Muscle of leg (tissue), 11 donors: ENCODE measurements around the gene SBF1. TPM values are rescaled to one million over a fixed set of nuclear protein-coding genes. Genes with fewer than 3 reads are reported as not detected.

ENCODE experiments used
- DNase-seq: peaks from one replicate; pipeline ENCODE4 v3.0.0; 2013
- H3K27ac ChIP-seq: one replicate; pipeline ENCODE4 v1.5.1; 2013; ENCODE audit warnings: mild to moderate bottlenecking, low read length, control low read depth
- H3K27me3 ChIP-seq: one replicate; pipeline ENCODE4 v1.6.1; 2013; ENCODE audit warnings: low read length; ENCODE audit not compliant: control insufficient read depth, insufficient read depth
- H3K36me3 ChIP-seq: one replicate; pipeline ENCODE4 v1.6.1; 2013; ENCODE audit warnings: low read length; ENCODE audit not compliant: control insufficient read depth, insufficient read depth
- H3K4me1 ChIP-seq: one replicate; pipeline ENCODE4 v1.6.1; 2013; ENCODE audit warnings: low read length; ENCODE audit not compliant: control insufficient read depth, insufficient read depth
- H3K4me3 ChIP-seq: one replicate; pipeline ENCODE4 v1.5.1; 2013; ENCODE audit warnings: low read length, control low read depth
- H3K9me3 ChIP-seq: replicated peaks from 2 replicates; pipeline ENCODE4 v1.6.1; 2013; ENCODE audit warnings: low read depth, low read length; ENCODE audit not compliant: control insufficient read depth
- WGBS: methylation state at CpG from one replicate; pipeline ENCODE4 v1.1.5; 2013; ENCODE audit warnings: missing lambda C conversion rate; ENCODE audit not compliant: insufficient coverage; 5-methylcytosine and 5-hydroxymethylcytosine counted together
- polyA plus RNA-seq, 8 donors: library from polyadenylated mRNA; unstranded; fragments of 120-200 nt; gene quantifications; one replicate each; pipeline versions ENCODE4 v1.2.1 to v1.2.3, GENCODE V29; 2013; ENCODE audit warnings: inconsistent platforms in 1 of 8, low replicate concordance in 1 of 8; ENCODE audit not compliant: insufficient read length in 8 of 8, insufficient read depth in 1 of 8
- total RNA-seq: library from RNA; stranded (reverse); fragments of 120-200 nt; gene quantifications from one replicate; pipeline ENCODE4 v1.2.4, GENCODE V29; 2013

The SBF1 gene
- total and polyA plus RNA-seq, 9 donors: 34.6 to 49.7 (median 45.1) TPM

DNA sequence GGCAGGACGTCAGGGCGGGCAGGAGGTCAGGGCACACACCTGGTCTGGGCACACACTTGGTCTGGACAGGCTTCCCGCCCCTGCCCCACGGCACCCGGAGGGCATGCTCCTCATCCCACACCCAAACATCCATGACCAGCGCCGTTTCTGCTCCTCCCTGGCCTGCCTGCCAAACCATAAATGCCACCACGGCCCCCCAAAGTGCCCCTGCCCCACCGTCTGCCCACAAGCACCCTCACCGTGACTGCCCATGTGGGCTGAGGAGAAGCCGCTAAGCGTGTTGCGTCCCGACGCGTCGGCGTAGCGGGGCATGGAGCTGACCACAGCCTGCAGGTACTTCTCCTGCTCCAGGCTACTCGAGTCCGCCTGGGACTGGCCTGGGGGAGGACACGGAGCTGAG is 15.8 kb downstream of the SBF1 start:
- H3K27me3 ChIP-seq: no peaks in the 10 kb centered on the region
- H3K9me3 ChIP-seq: no peaks in the 10 kb centered on the region
- no peak for DNase-seq
- H3K4me3 ChIP-seq: no peak overlapping the region
- H3K36me3 ChIP-seq: peaks cover 95% of the 10 kb centered on the region
- H3K4me1 ChIP-seq: no peaks in the 10 kb centered on the region
- H3K27ac ChIP-seq: no peak overlapping the region
- 93% methylated on average over 22 of the region's 22 CpGs for WGBS

DNA sequence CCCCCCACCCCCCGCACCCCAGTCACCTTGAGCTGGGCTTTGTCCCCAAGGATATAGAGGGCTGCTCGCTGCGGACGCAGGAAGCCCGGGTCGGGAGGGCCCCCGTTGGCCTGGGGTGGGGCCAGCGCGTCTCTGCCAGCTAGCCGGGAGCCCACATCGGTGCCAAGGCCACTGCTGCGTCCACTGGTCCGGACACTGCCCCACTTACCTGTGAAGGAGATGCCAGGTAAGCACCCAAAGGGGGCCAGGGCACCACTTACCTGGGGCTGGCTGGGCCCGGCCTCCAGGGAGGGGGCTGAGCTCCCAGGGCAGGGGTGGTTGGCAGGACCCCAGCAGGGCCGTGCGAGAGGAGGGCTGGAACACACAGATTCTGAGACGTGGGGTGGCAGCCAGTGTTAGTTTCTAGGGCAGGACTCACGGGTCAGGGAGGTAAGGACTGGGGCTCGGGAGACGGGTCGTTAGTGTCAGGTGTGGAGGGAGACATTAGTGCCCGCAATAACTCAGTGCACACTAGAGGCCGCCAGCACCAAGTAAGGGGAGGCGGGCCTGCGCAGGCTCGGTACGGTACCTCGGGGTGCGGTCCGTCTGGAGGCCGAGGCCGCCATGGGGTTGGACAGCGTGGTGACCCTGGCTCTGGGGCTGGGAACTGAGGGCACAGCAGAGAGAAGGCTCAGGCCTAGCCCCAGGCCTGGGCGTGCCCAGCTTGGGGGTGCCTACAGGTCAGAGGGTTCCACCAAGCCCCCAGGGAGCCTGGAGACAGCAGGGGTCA is 18.2 kb downstream of the SBF1 start:
- WGBS: 73% methylated on average over 32 of the region's 34 CpGs
- DNase-seq: no peak
- peaks cover 76% of the 10 kb centered on the region for H3K36me3 ChIP-seq

DNA sequence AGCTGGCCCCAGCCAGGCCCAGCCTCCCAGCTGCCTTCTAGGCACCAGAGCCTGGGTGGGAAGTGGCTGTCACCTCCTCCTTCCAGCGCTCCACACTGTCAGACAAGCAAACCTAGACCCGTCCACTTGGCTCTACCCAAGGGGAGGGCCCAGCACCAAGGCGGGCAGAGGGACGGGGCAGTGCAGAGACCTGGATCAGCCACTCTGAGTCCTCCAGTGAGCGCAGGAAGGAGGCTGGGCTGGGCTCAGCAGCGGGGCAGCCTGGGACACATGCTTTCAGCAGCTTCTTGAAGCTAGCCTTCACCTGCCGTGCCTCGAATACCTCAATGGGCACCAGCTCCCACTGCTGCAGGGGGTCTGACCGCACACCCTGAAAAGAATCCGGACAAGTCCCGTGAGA is 18.8 kb downstream of the SBF1 start:
- Histone ChIP-seq H3K4me3 (no peak overlapping the region), H3K27ac (no peak overlapping the region), H3K4me1 (no peaks in the 10 kb centered on the region), H3K9me3 (no peaks in the 10 kb centered on the region), H3K36me3 (peaks cover 73% of the 10 kb centered on the region), H3K27me3 (no peaks in the 10 kb centered on the region)
- WGBS: 82% methylated on average over 8 of the region's 11 CpGs
- DNase-seq: no peak

More for the DNA sequence above, 18.2 kb downstream of the SBF1 start:
- no peaks in the 10 kb centered on the region for H3K9me3 ChIP-seq
- no peaks in the 10 kb centered on the region for H3K27me3 ChIP-seq
- H3K4me1 ChIP-seq: no peaks in the 10 kb centered on the region
- no peak overlapping the region for H3K27ac ChIP-seq
- no peak overlapping the region for H3K4me3 ChIP-seq

DNA sequence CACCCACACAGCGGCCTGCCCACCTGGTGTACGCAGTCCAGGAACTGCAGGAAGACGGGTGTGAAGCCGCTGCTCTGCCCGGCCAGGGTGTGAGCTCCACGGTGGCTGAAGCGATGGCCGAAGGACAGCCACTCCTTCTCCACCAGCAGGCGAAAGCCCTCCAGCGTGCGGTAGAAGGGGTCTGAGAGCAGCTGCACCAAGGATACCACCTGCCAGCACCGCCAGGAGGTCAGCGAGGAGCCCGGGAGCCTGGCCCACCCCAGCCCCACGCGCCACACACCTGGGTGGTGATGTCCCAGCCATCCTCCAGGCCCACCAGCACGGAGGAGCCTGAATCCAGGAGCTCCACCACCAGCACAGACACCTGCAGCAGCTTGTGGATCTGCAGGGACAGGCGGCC is 19.6 kb downstream of the SBF1 start:
- peaks cover 70% of the 10 kb centered on the region for H3K36me3 ChIP-seq
- DNase-seq: no peak
- no peaks in the 10 kb centered on the region for H3K9me3 ChIP-seq
- H3K4me1 ChIP-seq: no peaks in the 10 kb centered on the region
- no peak overlapping the region for H3K27ac ChIP-seq
- 96% methylated on average over 15 of the region's 18 CpGs for whole genome bisulfite sequencing
- no peaks in the 10 kb centered on the region for H3K27me3 ChIP-seq
- H3K4me3 ChIP-seq: no peak overlapping the region

DNA sequence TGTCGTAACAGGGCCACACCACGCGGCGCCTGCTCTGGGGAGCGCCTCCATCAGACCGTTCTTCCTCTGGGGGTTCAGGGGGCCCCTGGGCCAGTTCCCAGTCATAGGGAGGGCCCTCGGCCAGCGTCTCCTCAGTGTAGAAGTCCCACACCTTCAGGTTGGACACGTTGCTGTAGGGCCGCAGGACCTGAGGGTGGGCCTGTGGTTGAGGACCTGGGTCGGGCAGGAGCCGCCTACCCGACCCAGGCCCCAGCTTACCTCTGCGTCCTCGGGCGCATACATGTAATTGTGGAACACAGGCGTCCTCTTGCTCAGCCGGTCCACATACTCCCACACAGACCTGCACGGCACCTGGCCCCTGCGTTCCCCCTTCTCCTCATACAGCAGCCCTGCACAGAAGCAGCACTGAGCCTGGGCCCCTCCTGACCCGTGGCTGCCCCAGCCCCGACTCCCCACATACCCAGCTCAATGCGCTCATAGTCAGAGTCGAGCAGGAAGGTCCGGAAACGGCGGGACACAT is 20.2 kb downstream of the SBF1 start:
- H3K36me3 ChIP-seq: peaks cover 68% of the 10 kb centered on the region
- DNase-seq: no peak
- no peak overlapping the region for H3K4me3 ChIP-seq
- no peaks in the 10 kb centered on the region for H3K27me3 ChIP-seq
- WGBS: 92% methylated on average over 27 of the region's 27 CpGs
- H3K9me3 ChIP-seq: no peaks in the 10 kb centered on the region
- H3K4me1 ChIP-seq: no peaks in the 10 kb centered on the region
- no peak overlapping the region for H3K27ac ChIP-seq

DNA sequence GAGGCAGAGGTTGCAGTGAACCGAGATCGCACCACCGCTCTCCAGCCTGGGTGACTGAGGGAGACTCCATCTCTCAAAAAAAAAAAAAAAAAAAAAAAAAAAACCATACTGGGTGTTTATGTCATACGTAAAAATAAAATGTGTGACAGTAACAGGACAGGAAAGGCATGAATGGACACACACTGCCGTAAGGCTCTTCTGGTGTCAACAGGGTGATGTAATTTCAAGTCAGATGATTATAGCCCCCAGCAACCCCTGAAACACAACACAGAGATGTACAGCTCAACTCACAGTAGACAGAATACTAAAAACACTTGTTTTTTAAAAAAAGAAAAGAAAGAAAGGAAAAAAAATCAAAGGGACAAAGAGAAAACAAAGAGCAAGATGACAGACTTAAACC is 22.2 kb downstream of the SBF1 start:
- H3K36me3 ChIP-seq: peaks cover 72% of the 10 kb centered on the region
- no peak overlapping the region for H3K27ac ChIP-seq
- no peaks in the 10 kb centered on the region for H3K9me3 ChIP-seq
- H3K4me3 ChIP-seq: no peak overlapping the region
- no peaks in the 10 kb centered on the region for H3K27me3 ChIP-seq
- DNase-seq: no peak
- no CpG with 5 or more reads among the region's 5 CpGs for WGBS
- no peaks in the 10 kb centered on the region for H3K4me1 ChIP-seq

DNA sequence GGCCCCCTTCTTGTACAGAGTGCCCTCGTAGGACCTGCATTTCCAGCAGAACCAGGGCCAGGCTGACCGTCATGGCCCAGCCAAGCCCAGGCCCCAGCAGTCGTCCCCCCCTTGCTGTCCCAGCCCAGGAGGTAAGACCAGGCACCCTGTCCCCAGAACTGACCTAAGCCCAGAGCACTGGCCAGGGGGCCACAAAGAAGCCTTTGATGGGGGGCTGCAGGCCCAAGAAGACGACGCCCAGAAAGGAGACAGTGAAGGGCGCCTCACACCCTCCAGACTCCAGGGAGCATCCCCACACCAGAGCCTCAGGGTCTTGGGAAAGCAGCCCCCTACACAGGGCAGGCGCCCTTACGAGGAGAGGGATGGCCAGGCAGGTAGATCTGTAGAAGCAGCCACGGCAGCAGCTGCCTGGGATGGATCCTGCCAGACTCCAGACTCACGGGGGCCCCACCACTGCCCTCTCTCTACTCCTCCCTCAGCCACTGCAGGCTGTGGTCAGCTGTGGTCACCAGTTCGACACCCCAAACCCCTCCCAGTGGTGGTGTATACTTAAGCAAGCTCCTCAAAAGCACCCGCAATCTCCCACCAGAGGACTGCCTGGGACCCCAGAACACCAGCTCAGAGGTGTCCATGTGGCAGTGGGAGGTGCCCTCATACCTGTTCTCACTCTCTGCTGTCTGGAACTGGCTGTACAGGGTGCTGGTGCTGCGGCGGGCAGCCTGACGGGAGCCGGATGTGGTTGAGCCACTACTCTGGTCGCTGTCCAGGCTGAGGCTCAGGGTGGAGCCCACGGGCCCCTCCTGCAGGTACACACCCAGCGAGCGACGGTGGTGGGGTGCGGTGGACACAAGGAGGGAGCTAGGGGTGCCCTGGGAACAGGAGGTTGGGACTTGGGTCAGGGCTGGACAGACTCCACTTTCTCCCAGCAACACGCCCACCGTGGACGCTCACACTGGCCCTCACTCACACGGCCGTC is 27.0 kb downstream of the SBF1 start:
- WGBS: 89% methylated on average over 15 of the region's 27 CpGs
- no peak overlapping the region for H3K27ac ChIP-seq
- DNase-seq: no peak
- peaks cover 4% of the 10 kb centered on the region for H3K4me1 ChIP-seq
- H3K36me3 ChIP-seq: peaks cover 73% of the 10 kb centered on the region
- no peaks in the 10 kb centered on the region for H3K9me3 ChIP-seq
- H3K4me3 ChIP-seq: no peak overlapping the region
- H3K27me3 ChIP-seq: no peaks in the 10 kb centered on the region

DNA sequence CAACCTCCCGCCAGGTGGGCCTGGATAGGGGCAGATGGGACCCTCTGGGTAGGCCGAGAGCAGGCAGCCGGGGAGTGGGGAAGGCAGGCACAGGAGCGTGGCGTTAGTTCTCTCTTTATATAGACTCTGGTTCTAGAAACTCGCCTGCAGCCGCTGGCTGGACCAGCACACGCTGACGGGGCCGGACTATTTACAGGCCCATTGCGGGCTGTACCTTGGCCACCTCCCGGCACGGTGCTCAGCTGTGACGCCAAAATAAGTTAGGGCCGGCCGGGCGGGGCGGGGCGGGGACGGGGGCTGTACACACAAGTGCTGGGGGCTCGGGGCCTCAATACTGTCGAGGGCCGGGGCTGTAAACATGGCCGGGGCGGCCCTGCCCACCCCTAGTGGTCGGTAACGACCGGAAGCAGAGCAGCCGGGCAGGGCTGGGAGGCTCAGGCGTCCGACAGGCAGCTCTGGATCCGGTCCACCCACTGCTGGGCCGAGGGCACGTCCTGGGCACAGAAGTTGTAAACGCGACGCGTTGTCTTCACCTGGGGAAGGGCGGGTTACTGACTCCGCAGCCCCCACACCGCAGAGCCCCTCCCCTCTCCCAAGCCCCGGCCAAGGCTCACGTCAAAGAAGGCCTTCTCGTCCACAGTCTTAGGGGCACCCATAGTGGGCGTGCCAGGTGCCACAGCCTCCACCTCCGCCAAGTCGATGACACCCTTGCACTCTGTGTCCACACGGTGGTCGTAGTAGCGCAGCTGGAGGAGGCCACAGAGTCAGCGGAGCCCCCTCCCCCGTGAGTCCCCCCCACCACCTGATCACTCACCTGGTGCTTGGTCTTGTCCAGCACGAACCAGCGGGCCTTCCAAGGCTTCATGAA is 27.9 kb downstream of the SBF1 start:
- no peak overlapping the region for H3K27ac ChIP-seq
- no peak overlapping the region for H3K4me3 ChIP-seq
- peaks cover 75% of the 10 kb centered on the region for H3K36me3 ChIP-seq
- no peak for DNase-seq
- H3K4me1 ChIP-seq: peaks cover 4% of the 10 kb centered on the region
- H3K27me3 ChIP-seq: no peaks in the 10 kb centered on the region
- WGBS: 78% methylated on average over 54 of the region's 54 CpGs
- H3K9me3 ChIP-seq: no peaks in the 10 kb centered on the region

DNA sequence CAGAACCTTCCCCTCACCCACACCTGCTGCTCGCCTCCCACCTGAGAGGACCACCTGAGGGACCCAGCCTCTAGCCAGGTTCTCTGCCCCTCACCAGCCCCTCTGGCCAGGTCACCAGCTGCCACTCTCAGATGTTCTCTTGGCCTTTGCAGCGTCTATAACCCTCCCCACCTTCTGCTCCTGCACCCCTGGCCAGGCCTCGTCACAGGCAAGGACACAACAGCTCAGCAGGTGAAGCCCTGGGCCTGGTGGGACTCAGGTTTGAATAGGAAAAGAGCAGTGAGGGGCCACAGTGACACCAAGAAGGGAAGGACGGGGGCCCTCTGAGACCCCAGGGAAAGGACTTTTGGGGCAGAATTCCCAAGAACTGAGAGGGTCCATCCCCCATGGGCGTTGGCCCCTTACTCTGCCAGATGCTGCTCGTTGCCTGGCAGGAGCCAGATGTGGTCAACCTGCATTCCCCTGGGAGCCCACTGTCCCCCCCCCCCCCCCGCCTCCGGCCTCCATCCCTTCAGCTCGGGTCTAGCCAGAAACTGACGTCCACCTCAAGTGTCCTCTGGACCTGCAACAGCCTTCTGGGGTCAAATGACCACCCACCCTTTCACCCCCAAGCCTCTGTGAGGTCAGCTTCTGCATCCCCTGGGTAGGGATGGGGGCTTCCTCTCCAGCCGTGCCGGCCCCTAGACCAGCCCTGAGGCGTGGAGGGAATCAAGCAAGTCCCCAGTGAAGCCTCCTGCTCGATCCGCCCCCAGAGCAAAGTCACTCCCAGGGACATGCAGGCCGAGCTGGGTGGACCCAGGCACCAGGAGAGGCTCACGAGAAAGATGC is 28.7 kb downstream of the SBF1 start:
- WGBS: 57% methylated on average over 10 of the region's 17 CpGs
- no peak overlapping the region for H3K4me3 ChIP-seq
- DNase-seq: no peak
- H3K27ac ChIP-seq: no peak overlapping the region
- H3K36me3 ChIP-seq: peaks cover 78% of the 10 kb centered on the region
- H3K4me1 ChIP-seq: peaks cover 4% of the 10 kb centered on the region
- no peaks in the 10 kb centered on the region for H3K9me3 ChIP-seq
- no peaks in the 10 kb centered on the region for H3K27me3 ChIP-seq
